GM20000 (cell line): ENCODE results near the gene SLC25A41.

Experiments used
- DNase-seq: peaks from one replicate; pipeline ENCODE4 v3.0.0; 2012; ENCODE audit warnings: low spot score
- CTCF ChIP-seq: IDR thresholded peaks from 2 replicates; pipeline ENCODE4 v1.5.1; 2012; ENCODE audit warnings: mild to moderate bottlenecking, control low read depth; ENCODE audit errors: extremely low read depth, missing control alignments

The SLC25A41 gene

DNA sequence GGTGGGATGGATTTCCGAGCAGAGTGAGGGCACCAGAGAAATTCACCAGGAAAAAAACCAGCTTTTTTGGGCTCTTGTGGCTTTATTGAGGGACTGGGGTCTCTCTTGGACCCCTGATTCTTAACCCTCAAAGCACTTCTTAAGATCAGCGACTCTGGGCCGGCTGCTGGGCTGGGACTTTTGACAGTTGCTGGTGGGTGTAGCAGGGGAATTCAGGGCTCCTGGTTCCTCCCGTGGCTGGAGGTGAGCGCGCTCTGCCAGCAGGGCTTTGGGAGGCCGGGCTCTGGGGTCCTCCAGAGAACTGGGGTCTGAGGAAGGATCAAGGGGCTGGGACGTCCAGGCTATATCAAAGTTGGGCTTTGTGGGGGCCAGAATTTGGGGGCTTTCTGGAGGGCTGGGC, 33.8 kb upstream of the SLC25A41 start:
- DNase-seq, result peak; percentile 32
- no peak for TF ChIP-seq CTCF

GRCh38 chr19:6466526-6467248, 33.1 kb upstream of the SLC25A41 start:
- no peak for DNase-seq
- no peak for TF ChIP-seq CTCF

GRCh38 chr19:6465663-6466062, 32.1 kb upstream of the SLC25A41 start:
- no peak for TF ChIP-seq CTCF

GRCh38 chr19:6465006-6465405, 31.4 kb upstream of the SLC25A41 start:
- no peak for DNase-seq
- TF ChIP-seq CTCF, result no peak

More at GRCh38 chr19:6465663-6466062, 32.1 kb upstream of the SLC25A41 start:
- no peak for DNase-seq

- TF ChIP-seq CTCF, result no peak
- DNase-seq, result peak; percentile 39
These were observed 30.7 kb upstream of the SLC25A41 start, which contains the start of gene CRB3 for GRCh38 chr19:6464070-6464873. TSS of gene CRB3 (plus strand) at chr19:6464271. CDS start at chr19:6464702, 431 bp downstream.

DNA sequence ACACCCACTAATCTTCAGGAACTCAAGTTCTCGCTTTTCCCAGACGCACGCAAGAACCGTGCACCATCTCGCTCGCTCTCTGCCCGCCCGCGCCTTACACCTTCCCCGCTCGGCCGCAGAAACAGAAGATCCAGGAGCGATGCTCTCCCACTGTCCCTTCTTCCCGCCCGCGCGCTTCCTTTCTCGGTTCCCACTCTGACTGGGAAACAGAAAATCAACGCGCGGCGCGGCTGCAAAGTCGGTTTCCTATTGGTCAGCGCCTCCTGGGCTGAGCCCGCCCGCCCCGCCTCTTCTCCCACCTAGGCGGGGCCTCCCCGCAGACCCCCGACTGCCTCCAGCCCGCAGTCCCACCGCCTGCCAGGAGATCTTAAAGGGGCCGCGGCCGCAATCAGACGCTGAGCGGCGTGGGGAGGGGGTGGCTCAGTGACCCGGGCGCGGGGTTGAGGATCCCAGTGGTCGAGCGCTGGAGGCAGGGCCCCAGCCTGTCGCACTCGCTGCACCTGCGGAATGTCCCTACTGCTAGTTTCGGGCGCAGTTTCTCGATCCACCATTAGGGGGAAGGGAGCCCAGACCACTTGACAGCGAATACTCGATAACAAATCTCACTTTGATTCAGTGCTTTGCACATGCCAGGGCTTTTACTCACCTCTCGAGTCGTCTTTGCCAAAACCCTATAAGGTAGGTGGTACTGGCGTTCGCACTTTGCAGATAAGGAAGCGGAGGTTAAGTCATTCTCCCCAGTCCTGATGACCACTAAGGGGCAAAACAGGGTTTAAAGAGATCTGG, 26.7 kb upstream of the SLC25A41 start:
- DNase-seq, result peak; percentile 98
- peak; percentile 24 for TF ChIP-seq CTCF
